ENCODE measurements around the gene OLFML2A.

DNA sequence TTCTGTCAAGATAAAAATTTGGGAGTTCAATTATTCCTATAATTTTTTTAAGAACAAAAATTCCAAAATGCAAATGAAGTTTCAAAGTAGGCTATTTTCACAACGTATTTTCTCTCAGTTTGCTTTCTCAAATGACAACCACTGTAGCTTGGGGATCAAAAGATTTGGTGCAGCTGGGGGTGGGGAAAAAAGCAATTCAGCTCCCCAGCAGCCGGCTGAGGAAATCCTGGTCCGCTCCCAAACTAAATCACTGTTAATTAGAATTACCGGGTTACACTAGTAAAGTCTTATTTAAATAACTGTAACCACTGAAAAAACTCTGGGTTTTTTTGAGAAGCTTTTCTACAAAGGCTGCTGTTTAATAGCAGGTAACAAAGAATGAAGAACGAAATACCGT, 11.5 kb upstream of the OLFML2A start:
- TF ChIP-seq EZH2phosphoT487 (IDR thresholded peaks at IDR 0.05; ENCODE audit: low read depth) = no peak
- TF ChIP-seq, protein P1, sequence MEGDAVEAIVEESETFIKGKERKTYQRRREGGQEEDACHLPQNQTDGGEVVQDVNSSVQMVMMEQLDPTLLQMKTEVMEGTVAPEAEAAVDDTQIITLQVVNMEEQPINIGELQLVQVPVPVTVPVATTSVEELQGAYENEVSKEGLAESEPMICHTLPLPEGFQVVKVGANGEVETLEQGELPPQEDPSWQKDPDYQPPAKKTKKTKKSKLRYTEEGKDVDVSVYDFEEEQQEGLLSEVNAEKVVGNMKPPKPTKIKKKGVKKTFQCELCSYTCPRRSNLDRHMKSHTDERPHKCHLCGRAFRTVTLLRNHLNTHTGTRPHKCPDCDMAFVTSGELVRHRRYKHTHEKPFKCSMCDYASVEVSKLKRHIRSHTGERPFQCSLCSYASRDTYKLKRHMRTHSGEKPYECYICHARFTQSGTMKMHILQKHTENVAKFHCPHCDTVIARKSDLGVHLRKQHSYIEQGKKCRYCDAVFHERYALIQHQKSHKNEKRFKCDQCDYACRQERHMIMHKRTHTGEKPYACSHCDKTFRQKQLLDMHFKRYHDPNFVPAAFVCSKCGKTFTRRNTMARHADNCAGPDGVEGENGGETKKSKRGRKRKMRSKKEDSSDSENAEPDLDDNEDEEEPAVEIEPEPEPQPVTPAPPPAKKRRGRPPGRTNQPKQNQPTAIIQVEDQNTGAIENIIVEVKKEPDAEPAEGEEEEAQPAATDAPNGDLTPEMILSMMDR (IDR thresholded peaks at IDR 0.05; ENCODE audit: low read depth, low read length) = no peak
